ENCODE measurements around the gene ZC3H7B. TPM values are rescaled to one million over a fixed set of nuclear protein-coding genes. Genes with fewer than 3 reads are reported as not detected.
A peak's percentile ranks its signal among the peaks of the same experiment; 100 is the strongest.

ZC3H7B gene
- total RNA-seq, 2 experiments from 2014 or later: 29.5 to 32.7 TPM

- Histone ChIP-seq H3K9me3 (ENCODE audit: control insufficient read depth in 1 of 2, insufficient read depth in 1 of 2, low read length in 2 of 2) (no peaks in the 10 kb centered on the region), H3K4me3 (ENCODE audit: low read length) (no peak overlapping the region), H3K27ac (ENCODE audit: low read depth in 1 of 2, low read length in 2 of 2) (no peak overlapping the region), H3K4me1 (ENCODE audit: insufficient read depth, low read length) (peaks cover 16% of the 10 kb centered on the region), H3K36me3 (ENCODE audit: insufficient read depth, low read length) (peaks cover 74% of the 10 kb centered on the region), H3K27me3 (ENCODE audit: control insufficient read depth in 1 of 2, insufficient read depth in 2 of 2, low read length in 2 of 2) (no peaks in the 10 kb centered on the region)
- POLR2A ChIA-PET: interaction anchor here (1.0 kb wide), 1 partner anchor 188 kb away, joined by 3 read pairs; the partner anchor contains the start of genes ACO2 and PHF5A
- no peak overlapping the region for H3K27ac Mint-ChIP-seq
- TF ChIP-seq, protein P1, sequence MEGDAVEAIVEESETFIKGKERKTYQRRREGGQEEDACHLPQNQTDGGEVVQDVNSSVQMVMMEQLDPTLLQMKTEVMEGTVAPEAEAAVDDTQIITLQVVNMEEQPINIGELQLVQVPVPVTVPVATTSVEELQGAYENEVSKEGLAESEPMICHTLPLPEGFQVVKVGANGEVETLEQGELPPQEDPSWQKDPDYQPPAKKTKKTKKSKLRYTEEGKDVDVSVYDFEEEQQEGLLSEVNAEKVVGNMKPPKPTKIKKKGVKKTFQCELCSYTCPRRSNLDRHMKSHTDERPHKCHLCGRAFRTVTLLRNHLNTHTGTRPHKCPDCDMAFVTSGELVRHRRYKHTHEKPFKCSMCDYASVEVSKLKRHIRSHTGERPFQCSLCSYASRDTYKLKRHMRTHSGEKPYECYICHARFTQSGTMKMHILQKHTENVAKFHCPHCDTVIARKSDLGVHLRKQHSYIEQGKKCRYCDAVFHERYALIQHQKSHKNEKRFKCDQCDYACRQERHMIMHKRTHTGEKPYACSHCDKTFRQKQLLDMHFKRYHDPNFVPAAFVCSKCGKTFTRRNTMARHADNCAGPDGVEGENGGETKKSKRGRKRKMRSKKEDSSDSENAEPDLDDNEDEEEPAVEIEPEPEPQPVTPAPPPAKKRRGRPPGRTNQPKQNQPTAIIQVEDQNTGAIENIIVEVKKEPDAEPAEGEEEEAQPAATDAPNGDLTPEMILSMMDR (IDR thresholded peaks at IDR 0.05): no peak
- H3K9me3 Mint-ChIP-seq: no peaks in the 10 kb centered on the region
- no peak overlapping the region for H3K4me3 Mint-ChIP-seq
- CTCF ChIA-PET: interaction anchor here (0.6 to 1.3 kb wide), 2 partner anchors 21 to 294 kb away, joined by 3 to 7 read pairs; partner anchors contain the start of gene ZC3H7B
- peaks cover 32% of the 10 kb centered on the region for H3K4me1 Mint-ChIP-seq (ENCODE audit: low read depth)
- H3K27me3 Mint-ChIP-seq: no peaks in the 10 kb centered on the region
- DNase-seq (no peak), ATAC-seq (ENCODE audit: poor library complexity) (no peak)
- peaks cover 76% of the 10 kb centered on the region for H3K36me3 Mint-ChIP-seq (ENCODE audit: low read depth)
- intact Hi-C loops (cut with DNase I, micrococcal nuclease): loop anchor here in 1 of 2 experiments (10.0 kb wide), 2 partner anchors 165 to 265 kb away; partner anchors contain the start of genes POLR3H and TOB2
Observed at GRCh38 chr22:41280065-41280464, 21.3 kb upstream of the ZC3H7B start.

- no peak overlapping the region for H3K4me3 Mint-ChIP-seq
- Histone ChIP-seq H3K36me3 (ENCODE audit: insufficient read depth, low read length) (peaks cover 68% of the 10 kb centered on the region), H3K4me1 (ENCODE audit: insufficient read depth, low read length) (peaks cover 23% of the 10 kb centered on the region)
Observed at GRCh38 chr22:41280854-41281253, 20.5 kb upstream of the ZC3H7B start.

DNA sequence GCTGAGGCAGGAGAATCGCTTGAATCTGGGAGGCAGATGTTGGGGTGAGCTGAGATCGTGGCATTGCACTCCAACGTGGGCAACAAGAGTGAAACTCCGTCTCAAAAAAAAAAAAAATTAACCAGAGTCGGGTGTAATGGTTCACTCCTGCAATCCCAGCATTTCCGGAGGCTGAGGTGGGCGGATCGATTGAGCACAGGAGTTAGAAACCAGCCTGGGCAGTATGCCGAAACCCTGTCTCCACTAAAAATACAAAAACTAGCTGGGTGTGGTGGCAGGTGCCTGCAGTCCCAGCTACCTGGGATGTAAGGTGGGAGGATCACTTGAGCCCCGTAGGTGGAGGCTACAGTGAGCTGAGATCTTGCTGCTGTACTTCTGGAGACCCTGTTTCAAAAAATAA, 16.9 kb upstream of the ZC3H7B start:
- no peak for ATAC-seq (ENCODE audit: poor library complexity)
- Histone ChIP-seq H3K36me3 (ENCODE audit: insufficient read depth, low read length) (peaks cover 38% of the 10 kb centered on the region), H3K4me1 (ENCODE audit: insufficient read depth, low read length) (peaks cover 28% of the 10 kb centered on the region), H3K9me3 (ENCODE audit: control insufficient read depth in 1 of 2, insufficient read depth in 1 of 2, low read length in 2 of 2) (no peaks in the 10 kb centered on the region), H3K27ac (ENCODE audit: low read depth in 1 of 2, low read length in 2 of 2) (peak overlapping the region; percentile 95 to 100), H3K4me3 (ENCODE audit: low read length) (no peak overlapping the region), H3K27me3 (ENCODE audit: control insufficient read depth in 1 of 2, insufficient read depth in 2 of 2, low read length in 2 of 2) (no peaks in the 10 kb centered on the region)
- TF ChIP-seq, protein P1 (IDR thresholded peaks at IDR 0.05): no peak
- CTCF ChIA-PET: interaction anchor here (2.6 to 2.8 kb wide), 2 partner anchors 17 to 47 kb away, joined by 8 to 34 read pairs; partner anchors contain the start of gene ZC3H7B
- intact Hi-C loops (cut with DNase I, micrococcal nuclease): loop anchor here in 1 of 2 experiments (10.0 kb wide), 2 partner anchors 160 to 260 kb away; partner anchors contain the start of genes POLR3H and TOB2
- H3K36me3 Mint-ChIP-seq (ENCODE audit: low read depth): peaks cover 57% of the 10 kb centered on the region
- POLR2A ChIA-PET: interaction anchor here (0.9 to 4.2 kb wide), 2 partner anchors 18 to 184 kb away, joined by 3 to 170 read pairs; partner anchors contain the start of genes ACO2, PHF5A and ZC3H7B
- H3K27ac Mint-ChIP-seq: peak overlapping the region; percentile 100
- H3K4me1 Mint-ChIP-seq (ENCODE audit: low read depth): peaks cover 53% of the 10 kb centered on the region
- peak overlapping the region; percentile 96 for H3K4me3 Mint-ChIP-seq
- no peaks in the 10 kb centered on the region for H3K9me3 Mint-ChIP-seq
- H3K27me3 Mint-ChIP-seq: no peaks in the 10 kb centered on the region
- DNase-seq: no peak

More at GRCh38 chr22:41280854-41281253, 20.5 kb upstream of the ZC3H7B start:
- intact Hi-C loops (cut with DNase I, micrococcal nuclease): loop anchor here in 1 of 2 experiments (10.0 kb wide), 2 partner anchors 164 to 264 kb away; partner anchors contain the start of genes POLR3H and TOB2
- no peak overlapping the region for H3K27ac ChIP-seq (ENCODE audit: low read depth in 1 of 2, low read length in 2 of 2)
- ATAC-seq (ENCODE audit: poor library complexity) (no peak), DNase-seq (no peak)
- Mint-ChIP-seq H3K36me3 (ENCODE audit: low read depth) (peaks cover 80% of the 10 kb centered on the region), H3K4me1 (ENCODE audit: low read depth) (peaks cover 36% of the 10 kb centered on the region), H3K27ac (peak overlapping the region; percentile 30), H3K27me3 (no peaks in the 10 kb centered on the region), H3K9me3 (no peaks in the 10 kb centered on the region)
- no peak overlapping the region for H3K4me3 ChIP-seq (ENCODE audit: low read length)
- H3K27me3 ChIP-seq (ENCODE audit: control insufficient read depth in 1 of 2, insufficient read depth in 2 of 2, low read length in 2 of 2): no peaks in the 10 kb centered on the region
- ChIA-PET CTCF (interaction anchor here (1.3 kb wide), 1 partner anchor 21 kb away, joined by 7 read pairs; the partner anchor contains the start of gene ZC3H7B), POLR2A (interaction anchor here (0.6 kb wide), 1 partner anchor 90 kb away, joined by 3 read pairs; no protein-coding TSS in a partner anchor)
- TF ChIP-seq, protein P1 (IDR thresholded peaks at IDR 0.05): no peak
- H3K9me3 ChIP-seq (ENCODE audit: control insufficient read depth in 1 of 2, insufficient read depth in 1 of 2, low read length in 2 of 2): no peaks in the 10 kb centered on the region

Measured in CD4-positive, alpha-beta T cell (primary cell).